Fibroblast of skin of right quadriceps (primary cell): ENCODE results near the gene AFF3.
"Not testable (repeated sequence)": the region's sequence is repeated elsewhere in the genome, so short reads cannot be mapped to it uniquely, and the experiment has no call there.

Experiments
- DNase-seq: peaks from one replicate; pipeline ENCODE4 v3.0.0-alpha.2; 2013

Gene AFF3, protein sequence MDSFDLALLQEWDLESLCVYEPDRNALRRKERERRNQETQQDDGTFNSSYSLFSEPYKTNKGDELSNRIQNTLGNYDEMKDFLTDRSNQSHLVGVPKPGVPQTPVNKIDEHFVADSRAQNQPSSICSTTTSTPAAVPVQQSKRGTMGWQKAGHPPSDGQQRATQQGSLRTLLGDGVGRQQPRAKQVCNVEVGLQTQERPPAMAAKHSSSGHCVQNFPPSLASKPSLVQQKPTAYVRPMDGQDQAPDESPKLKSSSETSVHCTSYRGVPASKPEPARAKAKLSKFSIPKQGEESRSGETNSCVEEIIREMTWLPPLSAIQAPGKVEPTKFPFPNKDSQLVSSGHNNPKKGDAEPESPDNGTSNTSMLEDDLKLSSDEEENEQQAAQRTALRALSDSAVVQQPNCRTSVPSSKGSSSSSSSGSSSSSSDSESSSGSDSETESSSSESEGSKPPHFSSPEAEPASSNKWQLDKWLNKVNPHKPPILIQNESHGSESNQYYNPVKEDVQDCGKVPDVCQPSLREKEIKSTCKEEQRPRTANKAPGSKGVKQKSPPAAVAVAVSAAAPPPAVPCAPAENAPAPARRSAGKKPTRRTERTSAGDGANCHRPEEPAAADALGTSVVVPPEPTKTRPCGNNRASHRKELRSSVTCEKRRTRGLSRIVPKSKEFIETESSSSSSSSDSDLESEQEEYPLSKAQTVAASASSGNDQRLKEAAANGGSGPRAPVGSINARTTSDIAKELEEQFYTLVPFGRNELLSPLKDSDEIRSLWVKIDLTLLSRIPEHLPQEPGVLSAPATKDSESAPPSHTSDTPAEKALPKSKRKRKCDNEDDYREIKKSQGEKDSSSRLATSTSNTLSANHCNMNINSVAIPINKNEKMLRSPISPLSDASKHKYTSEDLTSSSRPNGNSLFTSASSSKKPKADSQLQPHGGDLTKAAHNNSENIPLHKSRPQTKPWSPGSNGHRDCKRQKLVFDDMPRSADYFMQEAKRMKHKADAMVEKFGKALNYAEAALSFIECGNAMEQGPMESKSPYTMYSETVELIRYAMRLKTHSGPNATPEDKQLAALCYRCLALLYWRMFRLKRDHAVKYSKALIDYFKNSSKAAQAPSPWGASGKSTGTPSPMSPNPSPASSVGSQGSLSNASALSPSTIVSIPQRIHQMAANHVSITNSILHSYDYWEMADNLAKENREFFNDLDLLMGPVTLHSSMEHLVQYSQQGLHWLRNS (N-terminal part only)

DNA sequence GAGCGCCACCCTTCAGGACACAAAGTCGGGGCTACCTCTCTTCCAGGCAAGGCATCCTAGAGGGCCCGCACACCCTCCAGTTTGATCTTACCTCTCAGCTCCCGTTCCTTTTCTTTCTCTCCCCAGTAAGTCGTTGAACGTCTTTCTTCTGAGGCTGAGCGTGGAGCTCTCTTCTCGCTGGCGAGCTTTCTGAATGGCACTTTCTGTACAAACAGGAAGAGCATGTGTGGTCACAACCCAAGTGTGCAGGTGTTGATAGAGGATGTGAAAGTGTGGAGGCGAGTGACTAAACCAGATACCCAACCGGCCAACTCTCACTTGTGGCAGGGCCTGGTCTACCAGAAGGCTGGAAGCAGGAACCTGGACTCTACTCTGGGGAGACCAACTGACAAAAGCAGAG lies at the start of gene AFF3:
Gene AFF3 (minus strand): TSS at position 198 of the 400 bp plus-strand sequence. CDS start 38,136 bp downstream, outside the sequence.
- no peak for DNase-seq

DNA sequence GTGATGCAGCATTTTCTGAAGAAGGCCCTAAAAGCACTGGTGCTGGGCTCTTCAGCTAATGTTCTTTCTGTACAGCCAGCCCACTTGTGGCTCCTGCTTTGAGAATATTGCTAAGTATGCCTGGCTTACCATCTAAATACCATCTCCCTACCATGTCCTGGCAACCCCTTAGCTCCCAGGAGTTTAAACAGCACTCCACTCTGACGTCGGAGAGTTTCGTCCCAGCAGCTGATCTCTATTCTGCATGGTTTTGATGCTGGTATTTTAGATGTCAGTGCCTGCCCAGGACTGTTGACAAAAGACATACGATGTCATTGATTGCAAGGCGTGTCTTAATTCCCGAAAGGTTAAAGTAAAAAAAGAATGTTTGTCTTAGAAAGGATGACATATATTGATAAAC lies 47.0 kb upstream of the AFF3 start:
- no peak for DNase-seq

DNA sequence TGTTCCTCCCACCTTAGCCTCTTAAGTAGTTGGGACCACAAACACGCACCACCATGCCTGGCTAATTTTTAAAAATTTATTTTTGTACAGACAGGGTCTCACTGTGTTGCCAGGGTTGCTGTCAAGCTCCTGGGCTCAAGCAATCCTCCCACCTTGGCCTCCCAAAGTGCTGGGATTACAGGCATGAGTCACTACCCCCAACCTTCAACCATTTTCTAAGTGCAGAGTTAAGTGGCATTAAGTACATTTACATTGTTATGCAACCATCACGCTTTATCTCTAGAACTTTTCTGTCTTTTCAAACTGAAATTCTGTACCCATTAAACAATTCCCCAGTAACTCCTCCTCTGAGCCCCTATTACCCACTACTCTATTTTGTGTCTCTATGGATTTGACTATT lies 45.9 kb upstream of the AFF3 start:
- no peak for DNase-seq

DNA sequence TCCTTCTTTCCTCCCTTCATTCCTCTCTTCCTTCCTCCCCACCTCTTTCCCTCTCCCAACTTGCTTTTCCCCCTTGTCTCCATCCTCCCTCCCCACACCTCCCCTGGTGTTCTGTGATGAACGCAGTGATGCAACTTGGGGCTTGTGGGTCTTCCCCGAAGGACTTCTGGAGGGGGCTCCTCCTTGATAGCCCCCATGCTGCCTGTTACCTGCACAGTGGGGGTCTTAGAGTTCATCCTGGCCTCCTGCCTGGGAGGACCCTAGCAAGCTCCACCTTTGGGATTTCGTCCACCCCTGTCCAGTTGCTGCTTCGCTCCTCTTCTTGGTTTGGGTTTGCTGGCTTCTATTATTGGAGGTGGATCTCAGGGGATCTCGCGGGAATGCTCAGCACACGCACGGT lies 43.7 kb upstream of the AFF3 start:
- no peak for DNase-seq

DNA sequence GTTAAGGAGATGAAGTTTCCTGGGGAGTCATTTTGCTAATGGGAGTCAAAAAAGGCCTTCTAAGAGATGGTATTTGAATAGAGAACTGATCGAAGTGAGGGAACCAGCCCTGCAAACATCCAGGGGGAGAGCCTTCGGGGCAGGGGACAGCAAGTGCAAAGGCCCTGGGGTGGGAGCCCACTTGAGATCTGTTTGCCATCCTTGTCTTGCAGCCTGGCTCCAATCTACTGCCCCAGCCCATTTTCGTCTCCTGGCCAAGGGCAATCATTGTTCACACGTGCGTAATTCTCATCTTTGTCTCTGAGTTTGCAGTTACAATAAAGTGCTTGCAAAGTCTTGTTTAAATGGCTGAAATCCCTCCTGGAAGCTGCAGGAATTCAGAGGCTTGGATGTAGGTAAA lies 43.1 kb upstream of the AFF3 start:
- DNase-seq, result no peak

DNA sequence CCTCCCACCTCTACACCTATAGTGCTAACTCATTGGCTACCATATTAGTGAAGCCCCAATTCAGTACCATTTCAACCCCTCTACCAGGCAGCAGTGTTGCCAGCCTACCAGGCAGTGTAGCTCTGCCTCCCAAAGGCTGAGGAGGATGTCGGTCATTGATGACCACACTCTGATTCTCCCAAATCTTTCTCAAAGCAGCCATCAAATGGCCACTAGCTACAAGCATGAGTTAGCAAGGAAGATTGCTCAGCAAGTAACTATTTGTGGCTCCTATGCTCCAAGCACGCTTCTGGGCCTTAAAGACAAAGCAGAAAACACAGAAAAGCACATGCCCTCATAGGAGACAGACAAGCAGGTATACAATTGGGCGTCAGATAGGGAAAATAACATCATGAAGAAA lies 42.7 kb upstream of the AFF3 start:
- DNase-seq, result no peak

DNA sequence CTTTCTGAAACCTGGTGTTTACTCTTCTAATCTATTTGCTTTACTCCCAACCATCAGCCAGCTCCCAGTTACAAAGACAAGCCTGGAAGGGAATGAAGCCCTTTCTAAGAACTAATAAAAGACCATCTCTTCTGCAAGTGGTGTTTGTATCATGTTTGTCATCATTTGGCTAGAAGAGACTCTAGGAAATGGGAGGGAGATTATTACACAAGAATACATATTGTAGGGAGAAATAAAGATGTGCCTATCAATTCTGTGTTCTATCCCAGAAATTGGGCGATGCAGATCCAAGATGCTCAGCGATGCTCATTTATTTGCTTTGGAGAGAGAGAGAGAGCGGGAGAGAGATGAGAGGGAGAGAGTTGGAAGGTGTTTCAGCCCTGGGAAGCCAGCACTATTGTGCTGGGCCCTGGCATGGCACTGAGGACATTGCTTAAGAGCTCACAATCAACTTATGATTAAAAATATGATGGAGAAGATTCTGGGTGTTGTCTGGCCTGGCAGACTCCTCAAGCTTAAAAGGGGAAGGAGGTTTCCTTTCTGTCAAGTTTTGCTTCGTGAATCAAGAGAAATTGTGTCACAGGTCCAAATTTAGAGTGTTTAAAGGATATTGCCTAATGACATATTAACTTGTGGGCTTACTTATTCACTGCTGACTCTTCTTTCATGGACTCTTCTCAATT lies 41.8 kb upstream of the AFF3 start:
- DNase-seq, result no peak

DNA sequence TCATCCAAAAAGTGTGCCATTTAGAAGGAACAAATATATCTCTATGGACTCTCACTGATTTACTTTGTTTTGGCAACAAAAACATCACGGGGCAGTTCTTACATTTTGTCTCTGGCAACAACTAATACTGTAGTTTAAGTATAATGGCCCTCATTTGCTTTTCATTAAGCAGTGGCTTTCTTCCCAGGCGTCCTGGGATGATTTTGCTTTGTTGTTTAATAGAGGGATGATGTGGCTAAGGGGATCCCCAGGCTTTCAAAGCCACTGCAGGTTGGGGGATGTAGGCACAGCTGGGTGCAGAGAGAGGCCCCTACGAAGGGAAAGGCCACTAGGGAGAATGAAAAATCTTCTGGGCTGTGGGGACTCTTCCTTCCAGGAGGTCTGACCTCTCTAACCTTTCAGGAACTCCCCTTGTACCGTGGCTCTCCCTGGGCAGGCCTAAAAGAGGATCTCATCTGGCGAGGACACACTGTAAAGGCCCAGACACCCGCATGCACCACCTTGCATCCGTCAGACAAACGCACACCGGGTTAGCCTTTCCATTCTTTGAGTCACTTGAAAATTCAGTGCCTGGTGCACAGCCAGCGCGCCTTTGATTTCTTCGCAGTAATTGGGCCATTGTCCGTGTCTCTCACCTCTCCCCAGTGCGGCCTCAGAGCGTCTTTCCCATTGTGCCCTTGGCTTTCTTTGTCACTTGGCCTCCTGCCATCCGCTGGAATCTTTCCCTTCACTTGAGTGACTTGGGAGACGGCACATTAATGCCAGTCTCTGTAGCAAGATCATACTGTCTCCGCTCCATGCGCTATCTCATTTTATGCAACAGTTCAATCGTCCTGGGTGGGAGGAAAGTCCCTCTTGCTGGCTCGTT lies 40.3 kb upstream of the AFF3 start:
- DNase-seq, result peak; percentile 38

DNA sequence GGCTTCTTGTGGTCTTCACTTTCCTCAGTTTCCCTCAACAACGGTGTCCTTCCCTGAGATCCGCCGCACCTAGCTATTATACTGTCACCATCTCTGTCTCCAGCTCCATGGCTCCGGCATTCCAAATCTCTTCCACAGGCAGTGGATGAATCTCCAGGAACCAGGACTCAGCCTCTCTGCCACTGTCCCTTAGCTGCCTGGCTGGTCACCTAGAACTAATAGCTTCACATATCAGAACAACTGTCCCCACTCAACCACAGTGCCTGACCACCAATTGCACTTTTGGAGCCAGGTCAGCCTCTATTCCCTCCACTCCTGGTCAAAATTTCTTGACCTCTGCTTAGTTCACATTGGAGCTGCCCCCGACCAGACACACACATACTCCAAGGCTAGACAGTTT lies 38.1 kb upstream of the AFF3 start:
- DNase-seq, result no peak

DNA sequence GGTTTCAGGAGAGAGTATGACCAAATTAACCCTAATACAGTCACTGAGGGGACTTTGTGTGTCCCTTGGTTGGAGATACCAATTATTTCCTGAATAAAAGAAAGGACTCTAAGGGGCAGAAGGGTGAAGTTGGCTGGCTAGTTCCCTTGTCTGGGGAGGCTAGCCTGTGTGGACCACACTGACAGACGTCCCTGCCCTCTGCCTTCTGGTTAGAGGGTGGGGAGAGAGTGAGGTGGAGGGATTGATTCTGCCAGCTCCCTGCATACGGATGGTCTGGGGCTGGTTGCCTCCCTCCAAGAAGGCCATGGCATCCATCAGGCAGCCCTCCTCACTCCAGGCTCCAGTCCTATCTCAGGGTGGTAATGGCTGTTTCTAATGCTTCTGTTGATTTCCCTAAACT lies 37.4 kb upstream of the AFF3 start:
- no peak for DNase-seq

DNA sequence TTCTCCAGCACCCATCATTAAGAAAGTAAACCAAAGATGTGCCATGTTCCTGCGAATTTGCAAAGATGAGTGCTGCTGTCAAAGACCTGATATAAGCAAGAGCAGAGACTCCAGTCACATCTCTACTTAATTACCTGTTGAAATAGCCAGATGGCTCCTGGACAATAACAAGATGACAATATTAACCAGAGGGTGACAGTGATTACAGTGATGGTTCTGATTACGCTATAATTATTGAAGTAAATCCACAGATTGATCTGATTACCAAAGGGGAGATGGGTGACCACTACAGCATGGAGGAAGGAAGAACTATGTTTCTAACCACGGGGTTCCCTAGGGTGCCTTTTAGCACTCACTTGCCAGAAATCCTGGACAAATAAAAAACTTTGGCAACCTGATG lies 36.5 kb upstream of the AFF3 start:
- DNase-seq, result no peak

DNA sequence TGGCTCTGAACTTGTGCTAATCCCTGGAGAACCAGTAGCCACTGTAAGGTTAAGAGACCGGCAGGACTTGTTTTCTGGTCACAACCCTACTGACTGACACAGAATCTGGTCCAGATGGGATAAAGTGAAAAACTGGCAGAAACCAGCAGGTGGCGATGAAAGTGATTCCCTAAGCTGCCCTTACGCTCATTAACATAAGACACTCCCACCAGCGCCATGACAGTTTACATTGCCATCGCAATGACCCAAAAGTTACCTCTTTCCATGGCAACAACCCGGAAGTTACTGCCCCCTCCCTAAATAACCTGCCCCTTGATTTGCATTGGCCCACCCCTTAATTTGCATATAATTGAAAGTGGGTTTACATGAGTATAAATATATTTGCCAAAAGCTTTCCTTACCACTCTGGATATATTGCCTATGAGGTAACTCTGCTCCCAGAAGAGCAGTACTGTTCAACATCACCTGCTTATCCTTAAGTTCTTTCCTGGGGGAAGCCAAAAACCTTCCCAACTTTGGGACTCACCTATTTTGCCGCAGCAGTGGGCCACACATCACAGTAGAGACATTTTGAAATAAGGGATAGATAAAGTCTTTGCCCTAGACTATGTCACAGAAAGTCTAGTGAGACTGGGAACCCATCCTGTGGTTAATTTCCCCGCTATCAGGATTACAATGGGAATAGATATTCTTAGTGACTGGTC lies 35.8 kb upstream of the AFF3 start:
- DNase-seq, result peak; percentile 20

DNA sequence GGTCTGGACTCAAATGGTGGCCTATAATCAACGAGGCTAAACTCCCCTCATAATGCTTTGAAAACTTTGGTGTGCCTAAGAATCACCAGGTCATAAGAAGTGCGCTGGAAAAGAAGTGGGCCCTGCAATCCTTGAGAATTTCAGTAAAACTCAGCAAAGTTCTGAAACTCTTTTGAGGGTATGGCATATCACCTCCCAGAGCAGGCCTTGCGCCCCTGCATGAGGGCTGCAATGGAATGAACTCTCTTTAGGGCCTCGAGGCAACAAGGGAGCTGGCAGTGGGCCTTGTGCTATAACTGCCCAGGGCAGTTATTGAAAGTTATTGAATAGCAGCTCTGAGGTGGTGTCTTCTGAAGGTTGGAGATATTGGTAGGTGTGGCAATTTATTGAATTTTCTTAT lies 34.5 kb upstream of the AFF3 start:
- DNase-seq, result no peak

DNA sequence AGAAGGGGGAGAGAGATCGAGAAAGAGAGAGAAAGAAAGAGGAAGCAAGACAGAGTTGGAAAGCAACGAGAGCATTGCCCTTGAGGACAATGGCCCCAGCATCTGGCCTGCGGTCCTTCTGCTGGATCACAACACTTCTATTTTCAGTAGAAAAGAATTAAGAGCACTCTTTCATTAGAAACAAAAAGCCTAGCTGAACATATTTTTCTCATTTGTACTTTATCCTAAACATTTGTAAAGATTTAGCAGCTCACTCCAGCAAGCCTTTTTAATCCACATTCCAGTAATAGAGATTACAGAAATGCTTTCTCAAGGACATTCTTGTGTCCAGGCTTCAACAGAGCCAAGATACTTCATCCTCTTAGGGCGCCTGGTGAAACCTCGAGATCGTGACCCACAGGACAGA lies 31.6 kb upstream of the AFF3 start:
- DNase-seq, result peak; percentile 61

DNA sequence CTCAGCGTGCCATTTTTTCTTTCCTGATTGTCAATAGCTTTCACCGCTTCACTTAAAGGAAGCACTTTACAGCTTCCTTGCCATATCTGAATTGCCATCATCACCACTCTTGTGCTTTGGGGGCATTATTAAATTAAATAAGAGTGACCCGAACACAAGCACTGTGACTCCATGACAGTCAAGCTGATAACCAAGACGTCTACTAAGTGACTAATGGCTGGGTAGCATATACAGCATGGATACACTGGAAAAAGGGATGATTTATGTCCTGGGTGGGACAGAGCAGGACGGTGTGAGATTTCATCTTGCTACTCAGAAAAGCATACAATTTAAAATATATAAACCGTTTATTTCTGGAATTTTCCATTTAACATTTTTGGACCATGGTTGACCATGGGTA lies 24.3 kb upstream of the AFF3 start:
- no peak for DNase-seq

DNA sequence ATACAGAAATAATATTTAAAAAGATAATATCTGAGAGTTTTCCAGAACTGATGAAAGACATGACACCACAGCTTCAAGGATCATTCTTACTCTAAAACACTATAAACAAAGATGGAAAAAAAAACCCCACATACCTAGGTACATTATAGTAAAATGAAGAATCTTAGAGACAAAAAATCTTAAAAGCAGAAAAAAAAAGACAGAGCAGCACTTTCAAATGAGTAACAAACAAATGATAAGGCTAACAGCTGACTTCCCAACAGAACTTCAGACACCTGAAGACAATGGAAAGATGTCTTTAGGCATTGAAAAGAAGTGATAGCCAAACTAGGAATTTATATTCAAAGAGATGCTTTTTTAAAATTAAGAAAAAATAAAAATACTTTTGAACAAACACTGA lies 21.2 kb upstream of the AFF3 start:
- DNase-seq, result no peak

DNA sequence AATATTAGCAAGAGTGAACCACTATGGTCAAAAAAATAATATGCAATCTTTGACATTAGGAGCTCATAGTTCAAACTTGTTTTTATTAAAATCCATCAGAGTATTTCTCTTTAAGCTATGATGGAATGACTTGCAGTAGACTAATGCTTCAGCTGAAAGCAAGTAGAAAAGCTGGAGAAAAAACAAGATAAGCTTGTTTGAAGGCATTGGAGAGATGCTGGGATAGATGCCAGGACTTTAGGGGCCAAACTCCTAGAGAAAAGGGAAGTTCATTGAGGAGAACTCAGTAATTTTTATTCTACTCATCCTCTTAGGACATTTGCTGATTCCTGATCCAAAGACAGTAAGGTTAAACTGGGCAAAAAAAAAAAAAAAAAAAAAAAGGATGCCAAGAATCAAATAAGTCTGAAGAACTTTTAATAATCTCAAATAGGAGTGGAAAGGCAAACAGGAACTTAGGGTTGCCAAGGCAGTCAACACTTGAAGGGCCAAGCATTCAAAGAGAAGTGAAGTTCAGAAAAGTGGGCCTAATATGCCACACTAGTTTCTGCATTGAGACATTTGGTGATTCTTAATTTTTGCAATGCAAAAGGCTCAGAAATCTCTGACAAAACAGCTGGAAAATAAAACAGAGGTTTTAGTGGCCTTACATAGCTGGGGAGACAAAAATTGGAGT lies 19.7 kb upstream of the AFF3 start:
- DNase-seq, result no peak

DNA sequence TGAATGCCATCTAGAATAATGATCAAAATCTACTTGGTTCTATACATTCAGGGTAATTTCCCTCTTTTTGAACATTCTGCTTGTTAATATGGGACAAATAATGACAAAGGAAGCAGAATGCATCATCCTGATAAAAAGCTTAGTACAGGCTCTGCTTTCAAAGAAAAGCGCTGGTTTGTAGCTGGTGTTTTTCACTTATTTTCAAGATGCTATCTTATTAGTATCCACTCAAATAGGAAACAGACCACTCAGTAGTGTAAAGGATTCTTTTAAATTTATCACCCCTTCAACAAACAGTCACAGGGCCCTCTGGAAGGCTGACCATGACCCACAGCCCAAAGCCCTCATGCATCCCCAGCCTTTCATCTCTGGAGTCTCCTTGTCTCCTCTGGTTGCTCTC lies 18.0 kb upstream of the AFF3 start:
- no peak for DNase-seq

DNA sequence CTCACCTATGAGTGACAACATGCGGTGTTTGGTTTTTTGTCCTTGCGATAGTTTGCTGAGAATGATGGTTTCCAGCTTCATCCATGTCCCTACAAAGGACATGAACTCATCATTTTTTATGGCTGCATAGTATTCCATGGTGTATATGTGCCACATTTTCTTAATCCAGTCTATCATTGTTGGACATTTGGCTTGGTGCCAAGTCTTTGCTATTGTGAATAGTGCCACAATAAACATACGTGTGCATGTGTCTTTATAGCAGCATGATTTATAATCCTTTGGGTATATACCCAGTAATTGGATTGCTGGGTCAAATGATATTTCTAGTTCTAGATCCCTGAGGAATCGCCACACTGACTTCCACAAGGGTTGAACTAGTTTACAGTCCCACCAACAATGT lies 9.4 kb upstream of the AFF3 start:
- not testable (repeated sequence) for DNase-seq

DNA sequence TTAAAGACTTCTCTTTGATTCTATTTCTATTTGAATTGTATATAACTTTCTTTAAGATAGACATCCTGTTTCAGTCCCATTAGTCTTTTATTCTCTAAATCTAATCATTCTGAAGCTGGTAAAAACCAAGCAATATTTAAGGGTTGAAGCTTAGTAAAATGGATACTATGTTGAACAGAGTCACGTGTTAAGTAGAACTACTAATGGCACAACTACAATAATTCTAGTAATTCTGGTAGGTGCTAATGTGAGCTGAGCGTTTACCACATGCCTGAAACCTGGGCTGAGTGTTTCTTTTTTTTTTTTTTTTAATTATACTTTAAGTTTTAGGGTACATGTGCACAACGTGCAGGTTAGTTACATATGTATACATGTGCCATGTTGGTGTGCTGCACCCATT lies 8.9 kb upstream of the AFF3 start:
- DNase-seq, result no peak

DNA sequence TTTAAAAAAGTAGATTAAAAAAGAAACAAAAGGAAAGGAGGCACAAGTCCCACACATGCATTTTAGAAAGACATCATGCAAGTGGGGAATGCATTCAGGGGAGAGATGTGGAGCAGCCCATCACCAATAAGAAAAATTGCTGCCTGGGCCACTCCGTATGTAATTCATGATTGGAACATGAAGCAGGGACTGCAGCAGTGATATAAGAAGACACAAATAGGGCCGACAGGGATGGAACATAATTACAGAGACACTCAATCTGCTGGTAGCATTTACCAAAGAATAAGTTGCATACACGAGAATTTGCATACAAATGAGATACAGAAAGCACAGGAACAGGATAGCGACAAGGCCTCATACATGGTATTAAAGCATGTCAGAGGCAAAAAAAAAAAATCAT lies 6.5 kb upstream of the AFF3 start:
- no peak for DNase-seq
